Activated naive CD4-positive, alpha-beta T cell treated with anti-CD3 and anti-CD28 coated beads for 36 hours (primary cell): ENCODE data around the gene PLEKHD1. TPM values are rescaled to one million over a fixed set of nuclear protein-coding genes. Genes with fewer than 3 reads are reported as not detected.

Experiments used
- CTCF ChIA-PET: fragments of 350-600 bp; sonication (Branson Sonifier 250); formaldehyde crosslinking; loops from one replicate; lab custom pipeline; 2021; ENCODE audit warnings: antibody characterized with exemption; lab: Charles Lee
- DNase-seq: peaks from one replicate; pipeline ENCODE4 v3.0.0-alpha.2; 2020
- H3K27ac Mint-ChIP-seq: one replicate; pipeline ENCODE4 v1.8.0; 2021; ENCODE audit warnings: mild to moderate bottlenecking, mixed read lengths
- H3K27me3 Mint-ChIP-seq: one replicate; pipeline ENCODE4 v1.8.0; 2021; ENCODE audit warnings: low read depth, mixed read lengths
- H3K36me3 Mint-ChIP-seq: one replicate; pipeline ENCODE4 v1.8.0; 2021; ENCODE audit warnings: low read depth, mixed read lengths
- H3K4me1 Mint-ChIP-seq: one replicate; pipeline ENCODE4 v1.8.0; 2021; ENCODE audit warnings: low read depth, mixed read lengths
- H3K4me3 Mint-ChIP-seq: one replicate; pipeline ENCODE4 v1.8.0; 2021; ENCODE audit warnings: mild to moderate bottlenecking, moderate library complexity, mixed read lengths
- H3K9me3 Mint-ChIP-seq: one replicate; pipeline ENCODE4 v1.8.0; 2021; ENCODE audit warnings: mixed read lengths
- intact Hi-C: fragments of 100-400 bp; cut with micrococcal nuclease; formaldehyde crosslinking; loops from one replicate; pipeline ENCODE4 v1.15.1; 2023
- total RNA-seq, 2 experiments: library from RNA; stranded (reverse); gene quantifications; one replicate each; pipeline ENCODE4 v1.2.3, GENCODE V29; 2021

PLEKHD1 gene
- total RNA-seq, 2 experiments from 2014 or later = not detected

- Mint-ChIP-seq H3K27me3 (peaks cover 22% of the 10 kb centered on the region), H3K36me3 (no peaks in the 10 kb centered on the region)
- no peak for DNase-seq
Measured at GRCh38 chr14:69561893-69562292, 77.4 kb downstream of the PLEKHD1 start.

GRCh38 chr14:69567563-69567962 lies 83.0 kb downstream of the PLEKHD1 start:
- Mint-ChIP-seq H3K9me3 (no peaks in the 10 kb centered on the region), H3K27ac (no peak overlapping the region), H3K27me3 (peaks cover 36% of the 10 kb centered on the region), H3K4me3 (no peak overlapping the region), H3K4me1 (no peaks in the 10 kb centered on the region), H3K36me3 (no peaks in the 10 kb centered on the region)
- DNase-seq = no peak
- intact Hi-C loops = no loop called here
- CTCF ChIA-PET = no interaction called here

More at GRCh38 chr14:69561893-69562292, 77.4 kb downstream of the PLEKHD1 start:
- intact Hi-C loops = no loop called here
- Mint-ChIP-seq H3K4me1 (no peaks in the 10 kb centered on the region), H3K4me3 (no peak overlapping the region), H3K9me3 (no peaks in the 10 kb centered on the region), H3K27ac (no peak overlapping the region)
- CTCF ChIA-PET = interaction anchor here (3.5 kb wide), 1 partner anchor 14 kb away, joined by 16 read pairs; no protein-coding TSS in a partner anchor

- CTCF ChIA-PET = interaction anchor here (0.7 kb wide), 1 partner anchor 202 kb away, joined by 5 read pairs; no protein-coding TSS in a partner anchor
- Mint-ChIP-seq H3K27me3 (peaks cover 44% of the 10 kb centered on the region), H3K4me1 (peaks cover 10% of the 10 kb centered on the region), H3K27ac (no peak overlapping the region), H3K9me3 (no peaks in the 10 kb centered on the region), H3K4me3 (no peak overlapping the region), H3K36me3 (no peaks in the 10 kb centered on the region)
- no peak for DNase-seq
- intact Hi-C loops = loop anchor here (5.0 to 10.0 kb wide), 2 partner anchors 68 to 445 kb away; no protein-coding TSS in a partner anchor
Measured at GRCh38 chr14:69569859-69570258, 85.3 kb downstream of the PLEKHD1 start.

- intact Hi-C loops = loop anchor here (5.0 to 10.0 kb wide), 2 partner anchors 69 to 446 kb away; no protein-coding TSS in a partner anchor
- H3K27me3 Mint-ChIP-seq = peaks cover 48% of the 10 kb centered on the region
- H3K4me3 Mint-ChIP-seq = no peak overlapping the region
Measured at GRCh38 chr14:69570836-69571330, 86.4 kb downstream of the PLEKHD1 start.

GRCh38 chr14:69571449-69572029 lies 87.0 kb downstream of the PLEKHD1 start:
- no peak overlapping the region for H3K27ac Mint-ChIP-seq
- DNase-seq = no peak
- no peaks in the 10 kb centered on the region for H3K9me3 Mint-ChIP-seq
- CTCF ChIA-PET = interaction anchor here (0.6 to 1.7 kb wide), 5 partner anchors 9 to 328 kb away, joined by 3 to 7 read pairs (median 5); no protein-coding TSS in a partner anchor
- peaks cover 10% of the 10 kb centered on the region for H3K4me1 Mint-ChIP-seq
- peaks cover 50% of the 10 kb centered on the region for H3K27me3 Mint-ChIP-seq
- no peak overlapping the region for H3K4me3 Mint-ChIP-seq
- intact Hi-C loops = loop anchor here (5.0 to 10.0 kb wide), 2 partner anchors 69 to 447 kb away; no protein-coding TSS in a partner anchor
- H3K36me3 Mint-ChIP-seq = no peaks in the 10 kb centered on the region

More at GRCh38 chr14:69570836-69571330, 86.4 kb downstream of the PLEKHD1 start:
- CTCF ChIA-PET = interaction anchor here (1.2 to 1.7 kb wide), 2 partner anchors 10 to 328 kb away, joined by 3 to 7 read pairs; no protein-coding TSS in a partner anchor
- Mint-ChIP-seq H3K9me3 (no peaks in the 10 kb centered on the region), H3K27ac (no peak overlapping the region), H3K4me1 (peaks cover 10% of the 10 kb centered on the region), H3K36me3 (no peaks in the 10 kb centered on the region)
- DNase-seq = no peak

GRCh38 chr14:69572030-69572840 lies 87.7 kb downstream of the PLEKHD1 start:
- Mint-ChIP-seq H3K36me3 (no peaks in the 10 kb centered on the region), H3K27me3 (peaks cover 51% of the 10 kb centered on the region), H3K4me1 (peaks cover 10% of the 10 kb centered on the region), H3K27ac (no peak overlapping the region), H3K9me3 (no peaks in the 10 kb centered on the region), H3K4me3 (peak overlapping the region; percentile 28)
- CTCF ChIA-PET = interaction anchor here (0.6 to 1.7 kb wide), 7 partner anchors 8 to 769 kb away, joined by 3 to 7 read pairs (median 5); no protein-coding TSS in a partner anchor
- intact Hi-C loops = loop anchor here (5.0 to 10.0 kb wide), 2 partner anchors 70 to 447 kb away; no protein-coding TSS in a partner anchor
- DNase-seq = no peak

GRCh38 chr14:69572841-69573135 lies 88.3 kb downstream of the PLEKHD1 start:
- Mint-ChIP-seq H3K4me1 (peaks cover 10% of the 10 kb centered on the region), H3K27me3 (peaks cover 51% of the 10 kb centered on the region), H3K27ac (no peak overlapping the region), H3K9me3 (no peaks in the 10 kb centered on the region), H3K36me3 (no peaks in the 10 kb centered on the region), H3K4me3 (peak overlapping the region; percentile 28)
- CTCF ChIA-PET = interaction anchor here (0.6 to 1.6 kb wide), 4 partner anchors 24 to 769 kb away, joined by 3 to 5 read pairs (median 4); no protein-coding TSS in a partner anchor
- intact Hi-C loops = loop anchor here (5.0 to 10.0 kb wide), 2 partner anchors 70 to 448 kb away; no protein-coding TSS in a partner anchor
- DNase-seq = no peak

- Mint-ChIP-seq H3K27ac (no peak overlapping the region), H3K9me3 (no peaks in the 10 kb centered on the region), H3K4me1 (peaks cover 10% of the 10 kb centered on the region), H3K4me3 (peak overlapping the region; percentile 24), H3K36me3 (no peaks in the 10 kb centered on the region), H3K27me3 (peaks cover 47% of the 10 kb centered on the region)
- intact Hi-C loops = loop anchor here (5.0 to 10.0 kb wide), 2 partner anchors 71 to 449 kb away; no protein-coding TSS in a partner anchor
- no peak for DNase-seq
- CTCF ChIA-PET = interaction anchor here (0.6 to 2.4 kb wide), 9 partner anchors 10 to 770 kb away, joined by 3 to 16 read pairs (median 4); no protein-coding TSS in a partner anchor
Measured at GRCh38 chr14:69573205-69573830, 88.8 kb downstream of the PLEKHD1 start.

GRCh38 chr14:69573831-69574262 lies 89.3 kb downstream of the PLEKHD1 start:
- intact Hi-C loops = loop anchor here (1.0 to 10.0 kb wide), 5 partner anchors 26 to 449 kb away; no protein-coding TSS in a partner anchor

GRCh38 chr14:69574263-69574953 lies 89.9 kb downstream of the PLEKHD1 start, which contains the start of gene CCDC177:
Gene CCDC177, minus strand, starts transcription at chr14:69574871. Its CDS starts 1,249 bp downstream, at chr14:69573622.
- H3K27me3 Mint-ChIP-seq = peaks cover 43% of the 10 kb centered on the region
- no peaks in the 10 kb centered on the region for H3K36me3 Mint-ChIP-seq
- peaks cover 10% of the 10 kb centered on the region for H3K4me1 Mint-ChIP-seq
- no peaks in the 10 kb centered on the region for H3K9me3 Mint-ChIP-seq
- peak within 1 kb of the TSS; percentile 68 for H3K4me3 Mint-ChIP-seq
- CTCF ChIA-PET = interaction anchor here (0.6 to 2.6 kb wide), 20 partner anchors 11 to 391 kb away, joined by 3 to 16 read pairs (median 4); no protein-coding TSS in a partner anchor
- H3K27ac Mint-ChIP-seq = no peak within 1 kb of the TSS
- DNase-seq = peak; percentile 81
- intact Hi-C loops = loop anchor here (1.0 to 10.0 kb wide), 5 partner anchors 26 to 450 kb away; no protein-coding TSS in a partner anchor

More at GRCh38 chr14:69573831-69574262, 89.3 kb downstream of the PLEKHD1 start:
- no peaks in the 10 kb centered on the region for H3K36me3 Mint-ChIP-seq
- no peak overlapping the region for H3K27ac Mint-ChIP-seq
- H3K4me1 Mint-ChIP-seq = peaks cover 10% of the 10 kb centered on the region
- peak overlapping the region; percentile 24 for H3K4me3 Mint-ChIP-seq
- peaks cover 46% of the 10 kb centered on the region for H3K27me3 Mint-ChIP-seq
- DNase-seq = no peak
- CTCF ChIA-PET = interaction anchor here (0.6 to 2.6 kb wide), 13 partner anchors 10 to 391 kb away, joined by 3 to 16 read pairs (median 4); no protein-coding TSS in a partner anchor
- H3K9me3 Mint-ChIP-seq = no peaks in the 10 kb centered on the region
